Adipocyte (in vitro differentiated cells): ENCODE data around the gene PARD3B.

Experiments used
- DNase-seq: peaks from one replicate; pipeline ENCODE4 v3.0.0-alpha.2; 2015; ENCODE audit warnings: low read depth
- H3K27me3 ChIP-seq: replicated peaks from 2 replicates; pipeline ENCODE4 v1.7.0; 2013; ENCODE audit warnings: mild to moderate bottlenecking, low read length, moderate library complexity; ENCODE audit not compliant: control insufficient read depth, insufficient read depth
- H3K36me3 ChIP-seq: 2 replicates; pipeline ENCODE4 v1.7.0; 2013; ENCODE audit warnings: low read length, mild to moderate bottlenecking, moderate library complexity; ENCODE audit not compliant: control insufficient read depth, insufficient read depth, severe bottlenecking
- H3K4me1 ChIP-seq: 2 replicates; pipeline ENCODE4 v1.7.0; 2013; ENCODE audit warnings: mild to moderate bottlenecking, low read length, moderate library complexity; ENCODE audit not compliant: control insufficient read depth, insufficient read depth
- H3K4me3 ChIP-seq: 2 replicates; pipeline ENCODE4 v1.7.0; 2013; ENCODE audit warnings: mild to moderate bottlenecking, low read length, moderate library complexity
- H3K9ac ChIP-seq: 2 replicates; pipeline ENCODE4 v1.7.0; 2013; ENCODE audit warnings: mild to moderate bottlenecking, low read length, moderate library complexity
- H3K9me3 ChIP-seq: 2 replicates; pipeline ENCODE4 v1.7.0; 2013; ENCODE audit warnings: mild to moderate bottlenecking, low read length, moderate library complexity; ENCODE audit not compliant: control insufficient read depth

Gene PARD3B

DNA sequence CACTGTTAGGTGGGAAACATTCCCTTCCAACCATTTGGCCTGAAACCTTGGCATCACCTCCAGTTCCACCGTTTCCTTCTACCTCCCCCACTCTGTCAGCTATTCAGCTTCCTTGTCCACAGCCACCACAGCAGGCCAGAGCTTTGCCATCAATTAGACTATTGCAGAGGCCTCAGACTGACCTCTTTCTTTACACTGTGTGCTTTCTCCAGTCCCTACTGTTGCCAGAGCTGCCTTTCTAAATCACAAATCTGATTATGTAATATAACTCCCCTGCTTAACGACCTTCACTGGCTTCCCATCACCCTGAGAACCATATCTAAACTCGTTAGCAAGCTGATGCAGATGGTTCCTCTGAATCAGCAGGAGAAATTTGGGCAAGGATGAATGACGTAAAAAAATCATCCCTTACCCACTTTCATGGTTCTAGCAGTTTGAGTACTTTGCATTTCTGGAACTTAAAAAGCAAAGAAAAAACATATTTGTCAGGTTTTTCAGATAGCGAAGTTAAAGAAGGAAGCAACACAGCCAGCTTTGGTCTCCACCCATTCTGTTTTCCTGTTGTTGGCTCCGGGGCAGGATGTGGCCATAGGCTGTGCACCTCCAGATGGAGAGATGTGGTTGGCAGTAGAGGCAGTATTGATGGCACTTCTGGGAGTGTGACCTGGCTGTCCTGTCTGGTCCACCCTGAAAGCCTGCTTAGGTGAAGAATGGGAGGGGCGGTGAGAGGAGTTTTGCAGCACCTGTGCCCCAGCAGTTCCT, 422.1 kb downstream of the PARD3B start:
- no peak for DNase-seq
- Histone ChIP-seq H3K9ac (no peak overlapping the region), H3K4me1 (no peaks in the 10 kb centered on the region), H3K9me3 (no peaks in the 10 kb centered on the region), H3K4me3 (no peak overlapping the region), H3K27me3 (no peaks in the 10 kb centered on the region), H3K36me3 (no peaks in the 10 kb centered on the region)

DNA sequence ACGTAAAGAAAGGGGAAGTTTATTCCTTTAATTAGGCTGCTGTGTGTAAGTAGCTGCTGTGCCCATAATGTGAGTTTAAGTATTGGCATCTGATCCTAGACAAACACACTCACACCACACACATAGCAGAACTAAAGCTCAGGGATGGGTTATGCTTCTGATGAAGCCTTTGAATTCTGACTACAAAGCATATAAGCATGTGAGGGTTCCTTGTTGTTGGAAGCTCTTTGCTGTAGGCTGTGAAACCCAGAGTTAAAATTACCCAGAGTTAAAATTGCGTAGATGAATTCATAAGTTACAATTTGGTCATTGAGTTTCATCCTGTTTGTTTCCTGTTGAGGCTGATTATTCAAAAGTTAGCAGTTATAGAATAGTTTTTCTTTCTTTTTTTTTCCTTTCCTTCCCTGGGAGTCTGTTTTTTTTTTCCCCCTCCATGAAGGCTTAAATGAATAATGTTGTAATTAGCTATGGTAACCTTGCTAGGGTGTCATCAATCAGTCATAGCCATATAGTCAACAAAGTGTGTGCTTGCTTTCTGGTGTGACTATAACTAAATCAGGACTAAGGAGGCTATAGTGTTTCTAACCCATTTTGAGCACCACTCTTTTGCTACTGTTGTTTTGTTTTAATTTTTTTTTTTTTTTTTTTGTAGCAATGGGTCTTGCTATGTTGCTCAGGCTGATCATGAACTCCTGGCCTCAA, 426.1 kb downstream of the PARD3B start:
- no peaks in the 10 kb centered on the region for H3K9me3 ChIP-seq
- H3K9ac ChIP-seq = no peak overlapping the region
- H3K27me3 ChIP-seq = no peaks in the 10 kb centered on the region
- H3K4me3 ChIP-seq = no peak overlapping the region
- H3K4me1 ChIP-seq = no peaks in the 10 kb centered on the region
- H3K36me3 ChIP-seq = no peaks in the 10 kb centered on the region
- DNase-seq = no peak

DNA sequence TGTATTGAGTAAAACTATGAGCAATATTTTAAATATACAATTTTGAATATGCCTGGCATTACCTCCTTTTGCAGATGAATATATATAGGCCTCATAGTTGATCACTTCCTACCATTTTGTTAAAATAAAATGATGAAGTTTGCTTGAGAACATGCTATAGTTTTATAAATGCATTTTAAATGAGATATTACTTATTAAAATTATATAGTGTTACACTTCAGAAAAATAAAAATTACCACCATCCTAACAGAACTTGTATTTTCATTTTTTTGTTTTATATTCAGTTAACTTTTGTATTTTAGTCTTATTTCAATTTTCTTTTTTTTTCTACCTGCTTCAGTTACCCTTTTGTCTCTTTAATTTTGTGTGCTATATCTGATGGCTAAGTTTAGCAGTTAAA, 426.9 kb downstream of the PARD3B start:
- no peaks in the 10 kb centered on the region for H3K9me3 ChIP-seq
- H3K36me3 ChIP-seq = no peaks in the 10 kb centered on the region
- no peak overlapping the region for H3K4me3 ChIP-seq
- H3K4me1 ChIP-seq = no peaks in the 10 kb centered on the region
- DNase-seq = no peak
- H3K9ac ChIP-seq = no peak overlapping the region
- no peaks in the 10 kb centered on the region for H3K27me3 ChIP-seq

DNA sequence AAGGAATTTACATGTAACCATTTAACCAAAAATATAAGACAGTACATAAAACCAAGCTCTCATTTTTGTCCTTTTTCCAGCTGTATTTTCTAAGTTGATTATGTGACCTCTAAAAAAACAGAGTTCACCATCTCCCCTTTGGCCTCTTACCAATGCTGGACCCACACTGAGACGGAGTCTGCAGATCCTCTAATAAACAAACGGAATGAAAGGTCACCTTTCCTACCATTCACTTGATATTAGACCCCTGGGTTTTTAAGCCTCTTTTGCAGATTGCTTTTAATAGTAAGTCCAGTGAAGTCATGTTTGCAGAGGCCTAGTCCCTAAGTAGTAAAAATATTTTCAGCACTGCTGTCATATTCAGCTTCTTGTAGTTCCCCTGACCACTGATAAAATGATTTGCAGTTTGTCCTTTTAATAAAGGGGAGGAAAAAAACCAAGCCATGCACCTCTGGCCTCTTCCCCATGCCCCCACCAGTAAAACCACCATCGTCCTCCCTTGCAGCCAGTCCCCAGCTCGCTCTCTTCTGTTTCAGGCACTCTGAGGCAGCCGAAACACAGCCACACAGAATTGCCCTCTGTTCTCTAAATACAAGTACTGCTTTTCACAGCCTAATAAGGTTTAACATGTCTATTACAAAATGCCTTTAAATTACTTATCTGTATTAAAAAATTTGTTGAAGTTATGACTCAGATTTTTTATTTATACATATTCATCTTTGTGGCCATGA, 427.5 kb downstream of the PARD3B start:
- Histone ChIP-seq H3K36me3 (no peaks in the 10 kb centered on the region), H3K9ac (no peak overlapping the region), H3K4me1 (no peaks in the 10 kb centered on the region), H3K4me3 (no peak overlapping the region), H3K27me3 (no peaks in the 10 kb centered on the region), H3K9me3 (no peaks in the 10 kb centered on the region)
- no peak for DNase-seq

DNA sequence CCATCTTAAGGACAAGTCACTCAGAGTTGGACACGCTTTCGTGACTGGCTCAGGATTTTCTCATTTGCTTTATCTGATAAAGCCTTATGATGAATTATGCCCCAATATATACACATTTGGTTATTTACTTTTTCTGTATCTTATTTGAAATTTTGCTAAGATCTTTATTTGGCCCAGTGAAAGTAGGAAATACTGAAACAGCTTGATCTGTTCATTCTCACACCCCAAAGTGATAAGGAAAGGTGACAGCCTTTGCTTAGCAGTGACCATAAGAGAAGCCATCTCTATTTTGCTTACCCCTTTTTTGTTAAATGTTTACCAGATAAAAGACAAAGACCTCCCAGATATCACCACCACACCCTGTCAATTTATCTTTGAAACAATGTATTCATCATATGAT, 428.3 kb downstream of the PARD3B start:
- H3K4me3 ChIP-seq = no peak overlapping the region
- H3K27me3 ChIP-seq = no peaks in the 10 kb centered on the region
- DNase-seq = no peak
- H3K9ac ChIP-seq = no peak overlapping the region
- no peaks in the 10 kb centered on the region for H3K9me3 ChIP-seq
- no peaks in the 10 kb centered on the region for H3K4me1 ChIP-seq
- H3K36me3 ChIP-seq = no peaks in the 10 kb centered on the region

DNA sequence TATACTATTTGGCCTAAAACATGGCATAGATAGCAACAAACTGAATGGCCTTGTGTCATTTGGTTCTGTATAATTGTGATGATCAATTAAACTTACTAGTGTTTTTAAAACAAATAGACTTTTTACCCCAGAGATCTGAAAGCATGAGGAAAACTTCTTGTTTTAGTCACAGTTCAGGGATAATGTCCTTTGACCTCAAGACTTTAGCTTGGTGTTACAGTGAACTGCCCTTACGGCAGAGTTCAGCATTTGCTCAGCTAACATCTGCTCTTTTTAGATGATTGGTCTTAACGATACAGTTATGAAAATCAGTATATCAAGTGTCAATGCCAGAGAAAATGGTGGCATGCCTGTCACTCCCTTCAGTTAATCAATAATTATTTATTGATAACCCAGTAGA, 429.2 kb downstream of the PARD3B start:
- Histone ChIP-seq H3K36me3 (no peaks in the 10 kb centered on the region), H3K9me3 (no peaks in the 10 kb centered on the region), H3K27me3 (no peaks in the 10 kb centered on the region), H3K9ac (no peak overlapping the region), H3K4me1 (no peaks in the 10 kb centered on the region), H3K4me3 (no peak overlapping the region)
- DNase-seq = no peak

DNA sequence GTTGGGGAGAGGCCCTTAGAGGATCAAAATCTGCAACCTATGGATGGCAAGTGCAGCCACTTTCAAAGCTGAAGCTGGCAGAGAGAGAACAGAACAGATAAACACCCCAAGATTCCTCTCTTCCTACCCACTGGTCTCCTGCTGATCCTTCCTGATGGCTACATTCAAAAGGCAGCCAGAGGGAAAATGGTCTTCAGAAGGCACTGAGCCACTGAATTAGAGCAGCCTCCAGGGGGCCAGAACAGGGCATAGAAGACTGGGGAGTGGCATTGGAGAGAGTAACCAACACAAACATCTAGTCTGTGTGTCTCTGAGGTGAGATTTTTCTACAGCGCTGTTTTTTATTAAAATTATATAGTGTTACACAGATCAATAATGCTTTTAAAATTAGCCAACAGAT, 432.6 kb downstream of the PARD3B start:
- DNase-seq = no peak
- Histone ChIP-seq H3K4me1 (no peaks in the 10 kb centered on the region), H3K27me3 (no peaks in the 10 kb centered on the region), H3K36me3 (no peaks in the 10 kb centered on the region), H3K9me3 (no peaks in the 10 kb centered on the region), H3K9ac (no peak overlapping the region), H3K4me3 (no peak overlapping the region)

DNA sequence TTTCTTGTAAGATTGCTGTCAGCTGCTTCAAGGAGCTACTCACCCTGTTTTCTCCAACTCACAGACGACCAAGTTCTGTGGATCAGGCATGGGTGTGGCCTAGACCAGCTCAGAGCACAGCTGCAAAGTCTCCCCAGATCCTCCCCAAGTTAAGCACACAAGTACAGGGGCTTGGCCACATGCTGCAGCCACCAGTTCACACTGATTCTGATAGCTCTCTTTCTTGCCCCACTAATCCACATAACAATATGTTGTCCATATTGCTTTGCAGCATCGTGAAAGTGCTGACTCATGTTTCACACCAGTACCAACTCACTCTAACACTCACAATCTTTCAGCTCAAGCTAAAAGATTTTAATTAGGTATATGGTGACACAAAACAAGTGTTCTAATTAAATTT, 437.0 kb downstream of the PARD3B start:
- no peaks in the 10 kb centered on the region for H3K27me3 ChIP-seq
- no peaks in the 10 kb centered on the region for H3K36me3 ChIP-seq
- no peak overlapping the region for H3K4me3 ChIP-seq
- no peak overlapping the region for H3K9ac ChIP-seq
- no peaks in the 10 kb centered on the region for H3K4me1 ChIP-seq
- peak; percentile 21 for DNase-seq
- no peaks in the 10 kb centered on the region for H3K9me3 ChIP-seq

DNA sequence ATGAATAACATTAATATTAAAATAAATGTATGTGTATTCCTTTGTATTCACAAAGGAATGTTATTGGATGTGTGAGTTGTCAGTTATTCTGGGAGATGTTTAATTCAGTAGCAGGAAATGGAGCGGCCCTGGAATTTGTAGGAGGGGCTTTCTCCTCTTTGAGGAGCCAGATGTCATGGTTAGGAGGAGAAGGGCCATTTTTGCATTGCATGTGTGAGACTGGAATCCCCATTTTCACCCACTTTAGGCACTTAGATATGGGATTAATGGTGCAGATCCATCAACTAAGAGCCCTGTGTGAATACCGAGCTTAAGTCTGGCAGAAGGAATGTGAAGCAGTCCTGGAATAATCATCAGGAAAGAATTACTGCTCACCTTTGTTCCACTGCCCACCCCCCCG, 439.2 kb downstream of the PARD3B start:
- no peaks in the 10 kb centered on the region for H3K9me3 ChIP-seq
- no peaks in the 10 kb centered on the region for H3K27me3 ChIP-seq
- H3K4me1 ChIP-seq = no peaks in the 10 kb centered on the region
- no peak overlapping the region for H3K4me3 ChIP-seq
- no peak for DNase-seq
- no peak overlapping the region for H3K9ac ChIP-seq
- no peaks in the 10 kb centered on the region for H3K36me3 ChIP-seq

DNA sequence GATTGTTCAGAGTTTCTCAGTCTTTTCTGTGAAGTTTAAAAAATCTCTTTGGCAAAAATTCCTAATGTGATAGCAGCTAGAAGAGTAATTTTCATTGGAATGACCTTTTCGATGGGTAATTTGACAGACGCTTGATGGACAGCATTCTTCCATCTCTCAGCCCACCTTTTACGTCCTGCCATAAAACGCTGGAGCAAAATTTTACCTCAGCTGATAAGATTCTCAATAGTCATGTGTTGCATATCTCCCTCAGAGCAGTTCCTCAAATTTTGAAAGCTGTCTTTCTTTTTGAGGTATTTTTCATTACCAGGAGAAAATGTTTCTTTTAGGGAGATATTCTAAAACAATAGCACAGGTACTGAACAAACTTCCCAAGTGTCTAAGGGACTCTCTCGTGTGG, 441.4 kb downstream of the PARD3B start:
- Histone ChIP-seq H3K36me3 (no peaks in the 10 kb centered on the region), H3K4me3 (no peak overlapping the region), H3K9me3 (no peaks in the 10 kb centered on the region), H3K27me3 (no peaks in the 10 kb centered on the region), H3K4me1 (no peaks in the 10 kb centered on the region), H3K9ac (no peak overlapping the region)
- no peak for DNase-seq

DNA sequence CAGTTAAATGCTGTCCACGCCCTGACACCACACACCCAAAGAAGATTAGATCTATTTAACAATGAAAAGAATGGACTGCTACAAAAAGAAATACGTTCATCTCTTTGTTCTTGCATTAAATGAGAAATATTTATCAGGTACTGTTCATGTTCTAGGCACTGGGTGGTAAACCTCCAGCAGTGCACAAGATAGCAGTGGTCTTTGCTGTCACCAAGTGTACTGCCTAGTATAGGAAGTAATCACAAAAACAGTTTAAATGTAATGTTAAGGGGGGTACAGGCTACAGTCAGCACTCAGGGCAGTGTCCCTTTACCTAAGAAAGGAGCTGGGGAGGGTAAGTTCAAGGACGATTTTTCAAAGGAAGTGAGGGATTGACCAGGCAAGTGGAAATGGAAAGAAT, 443.6 kb downstream of the PARD3B start:
- Histone ChIP-seq H3K9ac (no peak overlapping the region), H3K4me1 (no peaks in the 10 kb centered on the region), H3K36me3 (no peaks in the 10 kb centered on the region), H3K4me3 (no peak overlapping the region), H3K27me3 (no peaks in the 10 kb centered on the region), H3K9me3 (no peaks in the 10 kb centered on the region)
- no peak for DNase-seq
